ENCODE measurements around the gene TPPP2. TPM values are rescaled to one million over a fixed set of nuclear protein-coding genes. Genes with fewer than 3 reads are reported as not detected.

The TPPP2 gene
- total and polyA plus RNA-seq, 9 of the 15 experiments (the other 6 are each of a cell fraction or from before 2014, with no cell fraction given) = 0.18 TPM; not detected in 8

DNA sequence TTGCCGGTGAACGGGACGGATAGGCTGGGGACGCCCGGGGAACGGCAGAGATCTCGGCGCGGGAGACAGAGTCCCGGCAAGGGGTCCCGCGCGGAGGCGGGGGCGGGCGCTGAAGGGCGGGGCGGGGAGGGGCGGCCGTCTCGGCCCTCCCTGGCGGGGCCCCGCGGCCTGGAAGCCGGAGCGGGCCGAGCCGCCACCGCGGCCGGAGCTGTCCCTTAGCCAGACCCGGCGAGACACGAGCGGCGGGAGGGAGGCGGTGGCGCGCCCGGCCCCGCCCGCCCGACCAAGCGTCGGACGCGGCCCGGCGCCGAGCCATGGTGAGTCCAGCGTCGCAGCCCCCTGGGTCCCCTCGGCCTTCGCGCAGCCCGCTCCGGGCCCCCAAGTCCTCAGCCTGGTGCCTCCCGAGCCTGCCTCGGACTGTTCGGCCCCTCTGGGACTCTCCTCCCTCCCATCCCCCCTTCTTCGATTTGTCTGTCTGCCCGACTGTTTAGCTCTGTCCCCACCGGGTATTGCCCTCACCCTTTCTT lies 40.1 kb downstream of the TPPP2 start, which contains the start of gene ARHGEF40 (continued):
- TF ChIP-seq ZNF274 (IDR thresholded peaks at IDR 0.05; ENCODE audit: borderline replicate concordance, low read depth, low read length) = no peak
- TF ChIP-seq, protein P1, sequence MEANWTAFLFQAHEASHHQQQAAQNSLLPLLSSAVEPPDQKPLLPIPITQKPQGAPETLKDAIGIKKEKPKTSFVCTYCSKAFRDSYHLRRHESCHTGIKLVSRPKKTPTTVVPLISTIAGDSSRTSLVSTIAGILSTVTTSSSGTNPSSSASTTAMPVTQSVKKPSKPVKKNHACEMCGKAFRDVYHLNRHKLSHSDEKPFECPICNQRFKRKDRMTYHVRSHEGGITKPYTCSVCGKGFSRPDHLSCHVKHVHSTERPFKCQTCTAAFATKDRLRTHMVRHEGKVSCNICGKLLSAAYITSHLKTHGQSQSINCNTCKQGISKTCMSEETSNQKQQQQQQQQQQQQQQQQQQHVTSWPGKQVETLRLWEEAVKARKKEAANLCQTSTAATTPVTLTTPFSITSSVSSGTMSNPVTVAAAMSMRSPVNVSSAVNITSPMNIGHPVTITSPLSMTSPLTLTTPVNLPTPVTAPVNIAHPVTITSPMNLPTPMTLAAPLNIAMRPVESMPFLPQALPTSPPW (CRISPR knock-in tag; IDR thresholded peaks at IDR 0.05) = peak; percentile 54
- TF ChIP-seq, protein P2, sequence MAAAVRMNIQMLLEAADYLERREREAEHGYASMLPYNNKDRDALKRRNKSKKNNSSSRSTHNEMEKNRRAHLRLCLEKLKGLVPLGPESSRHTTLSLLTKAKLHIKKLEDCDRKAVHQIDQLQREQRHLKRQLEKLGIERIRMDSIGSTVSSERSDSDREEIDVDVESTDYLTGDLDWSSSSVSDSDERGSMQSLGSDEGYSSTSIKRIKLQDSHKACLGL (CRISPR knock-in tag; IDR thresholded peaks at IDR 0.05; ENCODE audit: borderline replicate concordance, poor library complexity, severe bottlenecking) = no peak
- TF ChIP-seq SREBF2 (CRISPR knock-in tag; IDR thresholded peaks at IDR 0.05) = no peak
- no peak for TF ChIP-seq ZNF197 (CRISPR knock-in tag; IDR thresholded peaks at IDR 0.05; ENCODE audit: low read depth)
- TF ChIP-seq, protein P3, sequence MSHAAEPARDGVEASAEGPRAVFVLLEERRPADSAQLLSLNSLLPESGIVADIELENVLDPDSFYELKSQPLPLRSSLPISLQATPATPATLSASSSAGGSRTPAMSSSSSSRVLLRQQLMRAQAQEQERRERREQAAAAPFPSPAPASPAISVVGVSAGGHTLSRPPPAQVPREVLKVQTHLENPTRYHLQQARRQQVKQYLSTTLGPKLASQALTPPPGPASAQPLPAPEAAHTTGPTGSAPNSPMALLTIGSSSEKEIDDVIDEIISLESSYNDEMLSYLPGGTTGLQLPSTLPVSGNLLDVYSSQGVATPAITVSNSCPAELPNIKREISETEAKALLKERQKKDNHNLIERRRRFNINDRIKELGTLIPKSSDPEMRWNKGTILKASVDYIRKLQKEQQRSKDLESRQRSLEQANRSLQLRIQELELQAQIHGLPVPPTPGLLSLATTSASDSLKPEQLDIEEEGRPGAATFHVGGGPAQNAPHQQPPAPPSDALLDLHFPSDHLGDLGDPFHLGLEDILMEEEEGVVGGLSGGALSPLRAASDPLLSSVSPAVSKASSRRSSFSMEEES (CRISPR knock-in tag; IDR thresholded peaks at IDR 0.05) = no peak
- TF ChIP-seq, protein P4, sequence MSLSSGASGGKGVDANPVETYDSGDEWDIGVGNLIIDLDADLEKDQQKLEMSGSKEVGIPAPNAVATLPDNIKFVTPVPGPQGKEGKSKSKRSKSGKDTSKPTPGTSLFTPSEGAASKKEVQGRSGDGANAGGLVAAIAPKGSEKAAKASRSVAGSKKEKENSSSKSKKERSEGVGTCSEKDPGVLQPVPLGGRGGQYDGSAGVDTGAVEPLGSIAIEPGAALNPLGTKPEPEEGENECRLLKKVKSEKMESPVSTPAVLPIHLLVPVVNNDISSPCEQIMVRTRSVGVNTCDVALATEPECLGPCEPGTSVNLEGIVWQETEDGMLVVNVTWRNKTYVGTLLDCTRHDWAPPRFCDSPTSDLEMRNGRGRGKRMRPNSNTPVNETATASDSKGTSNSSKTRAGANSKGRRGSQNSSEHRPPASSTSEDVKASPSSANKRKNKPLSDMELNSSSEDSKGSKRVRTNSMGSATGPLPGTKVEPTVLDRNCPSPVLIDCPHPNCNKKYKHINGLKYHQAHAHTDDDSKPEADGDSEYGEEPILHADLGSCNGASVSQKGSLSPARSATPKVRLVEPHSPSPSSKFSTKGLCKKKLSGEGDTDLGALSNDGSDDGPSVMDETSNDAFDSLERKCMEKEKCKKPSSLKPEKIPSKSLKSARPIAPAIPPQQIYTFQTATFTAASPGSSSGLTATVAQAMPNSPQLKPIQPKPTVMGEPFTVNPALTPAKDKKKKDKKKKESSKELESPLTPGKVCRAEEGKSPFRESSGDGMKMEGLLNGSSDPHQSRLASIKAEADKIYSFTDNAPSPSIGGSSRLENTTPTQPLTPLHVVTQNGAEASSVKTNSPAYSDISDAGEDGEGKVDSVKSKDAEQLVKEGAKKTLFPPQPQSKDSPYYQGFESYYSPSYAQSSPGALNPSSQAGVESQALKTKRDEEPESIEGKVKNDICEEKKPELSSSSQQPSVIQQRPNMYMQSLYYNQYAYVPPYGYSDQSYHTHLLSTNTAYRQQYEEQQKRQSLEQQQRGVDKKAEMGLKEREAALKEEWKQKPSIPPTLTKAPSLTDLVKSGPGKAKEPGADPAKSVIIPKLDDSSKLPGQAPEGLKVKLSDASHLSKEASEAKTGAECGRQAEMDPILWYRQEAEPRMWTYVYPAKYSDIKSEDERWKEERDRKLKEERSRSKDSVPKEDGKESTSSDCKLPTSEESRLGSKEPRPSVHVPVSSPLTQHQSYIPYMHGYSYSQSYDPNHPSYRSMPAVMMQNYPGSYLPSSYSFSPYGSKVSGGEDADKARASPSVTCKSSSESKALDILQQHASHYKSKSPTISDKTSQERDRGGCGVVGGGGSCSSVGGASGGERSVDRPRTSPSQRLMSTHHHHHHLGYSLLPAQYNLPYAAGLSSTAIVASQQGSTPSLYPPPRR (CRISPR knock-in tag; IDR thresholded peaks at IDR 0.05; ENCODE audit: borderline replicate concordance) = no peak
- no peak for TF ChIP-seq EWSR1 (IDR thresholded peaks at IDR 0.05; ENCODE audit: borderline replicate concordance, low read depth, partially characterized antibody)
- TF ChIP-seq, protein P5, sequence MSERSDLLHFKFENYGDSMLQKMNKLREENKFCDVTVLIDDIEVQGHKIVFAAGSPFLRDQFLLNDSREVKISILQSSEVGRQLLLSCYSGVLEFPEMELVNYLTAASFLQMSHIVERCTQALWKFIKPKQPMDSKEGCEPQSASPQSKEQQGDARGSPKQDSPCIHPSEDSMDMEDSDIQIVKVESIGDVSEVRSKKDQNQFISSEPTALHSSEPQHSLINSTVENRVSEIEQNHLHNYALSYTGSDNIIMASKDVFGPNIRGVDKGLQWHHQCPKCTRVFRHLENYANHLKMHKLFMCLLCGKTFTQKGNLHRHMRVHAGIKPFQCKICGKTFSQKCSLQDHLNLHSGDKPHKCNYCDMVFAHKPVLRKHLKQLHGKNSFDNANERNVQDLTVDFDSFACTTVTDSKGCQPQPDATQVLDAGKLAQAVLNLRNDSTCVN (CRISPR knock-in tag; IDR thresholded peaks at IDR 0.05) = no peak
- TF ChIP-seq, protein P6, sequence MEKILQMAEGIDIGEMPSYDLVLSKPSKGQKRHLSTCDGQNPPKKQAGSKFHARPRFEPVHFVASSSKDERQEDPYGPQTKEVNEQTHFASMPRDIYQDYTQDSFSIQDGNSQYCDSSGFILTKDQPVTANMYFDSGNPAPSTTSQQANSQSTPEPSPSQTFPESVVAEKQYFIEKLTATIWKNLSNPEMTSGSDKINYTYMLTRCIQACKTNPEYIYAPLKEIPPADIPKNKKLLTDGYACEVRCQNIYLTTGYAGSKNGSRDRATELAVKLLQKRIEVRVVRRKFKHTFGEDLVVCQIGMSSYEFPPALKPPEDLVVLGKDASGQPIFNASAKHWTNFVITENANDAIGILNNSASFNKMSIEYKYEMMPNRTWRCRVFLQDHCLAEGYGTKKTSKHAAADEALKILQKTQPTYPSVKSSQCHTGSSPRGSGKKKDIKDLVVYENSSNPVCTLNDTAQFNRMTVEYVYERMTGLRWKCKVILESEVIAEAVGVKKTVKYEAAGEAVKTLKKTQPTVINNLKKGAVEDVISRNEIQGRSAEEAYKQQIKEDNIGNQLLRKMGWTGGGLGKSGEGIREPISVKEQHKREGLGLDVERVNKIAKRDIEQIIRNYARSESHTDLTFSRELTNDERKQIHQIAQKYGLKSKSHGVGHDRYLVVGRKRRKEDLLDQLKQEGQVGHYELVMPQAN (IDR thresholded peaks at IDR 0.05; ENCODE audit: borderline replicate concordance) = no peak
- no peak for TF ChIP-seq ZNF76 (CRISPR knock-in tag; IDR thresholded peaks at IDR 0.05; ENCODE audit: borderline replicate concordance)
- TF ChIP-seq NRF1 (conservative IDR thresholded peaks at IDR 0.05 in 1 of 2, IDR thresholded peaks at IDR 0.05 in 1 of 2) = no peak
- peak; percentile 38; the same call in 1 of the 2 replicates for TF ChIP-seq EGR1 (conservative IDR thresholded peaks at IDR 0.05)
- no peak for TF ChIP-seq DMBX1 (CRISPR knock-in tag; IDR thresholded peaks at IDR 0.05; ENCODE audit: borderline replicate concordance)
- TF ChIP-seq MAFF (IDR thresholded peaks at IDR 0.05; ENCODE audit: low read length) = no peak

Measured in K562 (cell line).